Ascending aorta (tissue), 2 donors: Measurements from ENCODE around the gene CTSZ. TPM values are rescaled to one million over a fixed set of nuclear protein-coding genes. Genes with fewer than 3 reads are reported as not detected.

Experiments
- DNase-seq, 2 donors: peaks; one replicate each; pipeline ENCODE4 v3.0.0-alpha.2; 2019; ENCODE audit warnings: low spot score in 2 of 2
- H3K27ac ChIP-seq, 2 donors: fragments of 200-600 bp; sonication (generic); one replicate each; pipeline ENCODE4 v1.5.1; 2016 to 2017; ENCODE audit warnings: mild to moderate bottlenecking in 1 of 2
- H3K27me3 ChIP-seq: fragments of 200-600 bp; sonication (generic); one replicate; pipeline ENCODE4 v1.5.1; 2017
- H3K36me3 ChIP-seq, 2 donors: fragments of 200-600 bp; sonication (generic); one replicate each; pipeline ENCODE4 v1.5.1; 2016
- H3K4me1 ChIP-seq, 2 donors: fragments of 200-600 bp; sonication (generic); one replicate each; pipeline ENCODE4 v1.5.1; 2016 to 2017; ENCODE audit warnings: mild to moderate bottlenecking in 1 of 2
- H3K4me3 ChIP-seq, 2 donors: fragments of 200-600 bp; sonication (generic); one replicate each; pipeline ENCODE4 v1.5.1; 2016 to 2017; ENCODE audit warnings: mild to moderate bottlenecking in 1 of 2
- H3K9me3 ChIP-seq, 2 donors: fragments of 200-600 bp; sonication (generic); one replicate each; pipeline ENCODE4 v1.5.1; 2016
- CTCF ChIP-seq, 3 experiments: fragments of 200-600 bp in 2 of 3; fragments of 450-650 bp in 1 of 3; sonication (generic) in 2 of 3; IDR thresholded peaks; one replicate each; pipeline ENCODE4 v1.5.1; 2016 to 2019; ENCODE audit warnings: antibody characterized with exemption in 3 of 3, mild to moderate bottlenecking in 1 of 3, moderate library complexity in 1 of 3
- intact Hi-C: fragments of 100-400 bp; cut with DNase I; formaldehyde crosslinking; loops from one replicate; pipeline ENCODE4 v1.15.1; 2023
- total RNA-seq: library from RNA; depleted of rRNA; stranded (reverse); fragments of >200 nt; gene quantifications from one replicate; pipeline ENCODE4 v1.1.0, GENCODE V29; 2016

The CTSZ gene
- total RNA-seq, 1 donor from 2014 or later = 342 TPM

- no peaks in the 10 kb centered on the region for H3K4me1 ChIP-seq
- no peak overlapping the region for H3K4me3 ChIP-seq
- TF ChIP-seq CTCF (IDR thresholded peaks at IDR 0.05) = no peak
- H3K9me3 ChIP-seq = no peaks in the 10 kb centered on the region
- no peak overlapping the region for H3K27ac ChIP-seq
- H3K36me3 ChIP-seq = peaks cover 13 to 42% of the 10 kb centered on the region in 2 donors
- DNase-seq = no peak
- no peaks in the 10 kb centered on the region for H3K27me3 ChIP-seq
- intact Hi-C loops = no loop called here
Measured at GRCh38 chr20:59022754-59023153, 15.7 kb upstream of the CTSZ start.

DNA sequence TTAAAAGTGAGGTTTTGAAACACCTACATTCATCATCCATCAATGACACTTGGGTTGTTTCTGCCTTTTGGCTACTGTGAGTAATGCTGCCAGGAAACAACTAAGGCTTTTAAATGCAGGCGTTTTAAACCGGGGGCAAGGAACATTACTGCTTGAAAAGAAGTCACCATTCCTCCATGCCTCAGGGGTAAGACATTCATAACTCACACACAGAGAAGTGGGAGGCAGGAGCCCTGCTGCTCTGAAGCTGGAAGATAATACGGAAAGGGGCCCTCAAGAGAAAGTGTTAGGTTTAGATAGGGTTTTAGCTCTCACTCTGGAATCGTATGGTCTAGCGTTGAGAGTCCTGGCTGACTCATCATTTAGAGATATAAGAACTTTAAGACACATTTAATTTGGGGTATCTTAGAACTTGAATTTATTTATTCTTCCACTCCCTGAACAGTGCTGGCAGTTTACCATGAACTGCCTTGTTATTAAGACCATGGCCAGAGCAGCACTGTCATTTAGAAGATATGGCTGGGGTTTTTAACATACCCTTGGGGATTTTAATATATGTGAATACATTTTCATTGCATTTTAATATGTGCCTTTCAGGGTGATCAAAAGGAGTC is 14.0 kb upstream of the CTSZ start:
- no peak for DNase-seq
- Histone ChIP-seq H3K27me3 (no peaks in the 10 kb centered on the region), H3K36me3 (peaks cover 13 to 39% of the 10 kb centered on the region in 2 donors), H3K9me3 (no peaks in the 10 kb centered on the region), H3K27ac (no peak overlapping the region), H3K4me3 (no peak overlapping the region), H3K4me1 (no peaks in the 10 kb centered on the region)
- intact Hi-C loops = no loop called here
- TF ChIP-seq CTCF (IDR thresholded peaks at IDR 0.05) = no peak

- no peak for DNase-seq
Measured at GRCh38 chr20:59019217-59019616, 12.2 kb upstream of the CTSZ start, which contains the start of gene TUBB1. TSS of gene TUBB1 (plus strand) at chr20:59019429. CDS start at chr20:59019523, 94 bp downstream.

DNA sequence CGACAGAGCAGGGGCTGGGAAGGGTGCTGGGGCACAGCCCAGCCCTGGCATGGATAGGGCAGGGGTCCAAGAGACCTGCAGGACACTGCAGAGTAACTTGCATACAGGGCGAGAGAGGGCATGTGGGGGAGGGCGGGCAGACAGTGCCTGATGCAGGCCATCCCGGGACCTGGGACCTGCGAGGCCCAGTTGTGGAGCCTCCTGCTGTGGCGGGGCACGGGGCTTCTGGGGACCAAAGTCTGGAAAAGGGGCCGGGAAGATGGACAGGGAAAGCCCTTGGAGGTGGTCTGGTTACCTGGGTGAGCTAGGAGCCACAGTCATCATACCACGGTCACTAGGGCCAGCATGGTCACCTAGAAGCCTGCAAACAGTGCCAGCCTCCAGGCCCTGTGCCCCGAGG is 11.8 kb upstream of the CTSZ start:
- Histone ChIP-seq H3K4me3 (no peak overlapping the region), H3K9me3 (no peaks in the 10 kb centered on the region), H3K27ac (no peak overlapping the region), H3K36me3 (peaks cover 4 to 17% of the 10 kb centered on the region in 2 donors), H3K4me1 (no peaks in the 10 kb centered on the region), H3K27me3 (no peaks in the 10 kb centered on the region)
- no peak for TF ChIP-seq CTCF (IDR thresholded peaks at IDR 0.05)
- intact Hi-C loops = no loop called here
- no peak for DNase-seq

More at GRCh38 chr20:59019217-59019616, 12.2 kb upstream of the CTSZ start, which contains the start of gene TUBB1:
- intact Hi-C loops = no loop called here
- Histone ChIP-seq H3K4me1 (no peaks in the 10 kb centered on the region), H3K4me3 (no peak within 1 kb of the TSS), H3K9me3 (no peaks in the 10 kb centered on the region), H3K27me3 (no peaks in the 10 kb centered on the region), H3K27ac (no peak within 1 kb of the TSS), H3K36me3 (peaks cover 6 to 21% of the 10 kb centered on the region in 2 donors)
- TF ChIP-seq CTCF (IDR thresholded peaks at IDR 0.05) = no peak

DNA sequence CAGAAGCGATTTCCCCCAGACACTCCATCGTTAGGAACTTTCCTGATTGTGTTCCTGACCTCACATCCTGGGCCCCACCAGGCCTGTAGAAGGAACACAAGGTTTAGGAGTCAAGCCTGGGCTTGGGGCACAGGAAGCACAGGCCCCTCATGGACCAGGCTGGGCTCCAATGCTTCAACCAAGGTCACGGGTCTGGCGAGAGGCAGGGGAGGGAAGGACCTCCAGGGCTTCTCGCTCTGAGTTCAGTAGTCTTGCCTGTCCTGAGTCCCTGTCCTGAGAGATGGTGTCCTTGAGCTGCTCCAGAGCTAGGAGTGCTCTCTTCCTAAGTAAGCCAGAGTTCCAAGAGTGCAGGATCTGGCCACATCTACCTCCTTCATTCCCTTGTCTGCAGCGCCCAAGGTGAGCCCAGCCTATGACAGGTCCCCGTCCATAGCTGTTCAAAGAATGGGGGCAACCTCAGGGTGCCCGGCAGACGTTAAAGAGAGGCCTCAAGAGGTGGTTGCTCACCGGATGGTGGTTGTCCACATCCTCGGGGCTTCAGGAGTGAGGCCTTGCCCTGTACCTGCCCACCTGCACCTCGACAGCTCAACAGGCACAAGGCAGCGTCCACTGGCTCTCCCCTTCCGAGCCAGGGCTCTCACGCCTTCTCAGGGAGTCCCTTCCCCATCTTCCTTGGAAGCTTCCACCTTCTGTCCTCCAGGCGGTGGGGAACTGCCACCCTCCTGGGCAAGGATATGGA is 10.6 kb upstream of the CTSZ start:
- H3K27me3 ChIP-seq = no peaks in the 10 kb centered on the region
- no peak overlapping the region for H3K4me3 ChIP-seq
- no peak for DNase-seq
- H3K4me1 ChIP-seq = no peaks in the 10 kb centered on the region
- intact Hi-C loops = no loop called here
- H3K27ac ChIP-seq = no peak overlapping the region
- H3K36me3 ChIP-seq = peaks cover 2 to 8% of the 10 kb centered on the region in 2 donors
- TF ChIP-seq CTCF (IDR thresholded peaks at IDR 0.05) = no peak
- H3K9me3 ChIP-seq = no peaks in the 10 kb centered on the region
